OCI-LY1 (cell line): ENCODE data around the gene HYAL3.

Experiments
- H2AFZ ChIP-seq: fragments of 200-600 bp; sonication (generic), shearing (Covaris generic); 2 replicates; pipeline ENCODE4 v1.6.0; 2014; ENCODE audit warnings: antibody characterized with exemption, mild to moderate bottlenecking, low read length
- H3F3A ChIP-seq: fragments of 200-600 bp; sonication (generic), shearing (Covaris generic); 2 replicates; pipeline ENCODE4 v1.6.0; 2014; ENCODE audit warnings: mild to moderate bottlenecking, antibody characterized with exemption, low read length, moderate library complexity; ENCODE audit not compliant: insufficient read depth
- H3K27ac ChIP-seq: fragments of 200-600 bp; sonication (generic); 2 replicates; pipeline ENCODE4 v1.5.1; 2014; ENCODE audit warnings: low read length, mixed run types, mild to moderate bottlenecking, low read depth; ENCODE audit not compliant: poor library complexity, severe bottlenecking
- H3K27me3 ChIP-seq: fragments of 200-600 bp; sonication (generic); 2 replicates; pipeline ENCODE4 v1.6.0; 2014; ENCODE audit warnings: antibody characterized with exemption, mild to moderate bottlenecking, low read length, moderate library complexity; ENCODE audit not compliant: insufficient read depth
- H3K36me3 ChIP-seq: fragments of 200-600 bp; sonication (generic); 2 replicates; pipeline ENCODE4 v1.6.1; 2014; ENCODE audit warnings: mild to moderate bottlenecking, antibody characterized with exemption, low read length, moderate library complexity, mixed read lengths; ENCODE audit not compliant: insufficient read depth
- H3K4me1 ChIP-seq: fragments of 200-600 bp; sonication (generic); 2 replicates; pipeline ENCODE4 v1.5.1; 2014; ENCODE audit warnings: mild to moderate bottlenecking, low read length, moderate library complexity; ENCODE audit not compliant: insufficient read depth, severe bottlenecking
- H3K4me2 ChIP-seq: fragments of 200-600 bp; sonication (generic), shearing (Covaris generic); 2 replicates; pipeline ENCODE4 v1.6.1; 2014; ENCODE audit warnings: low read length
- H3K4me3 ChIP-seq: fragments of 200-600 bp; sonication (generic); 2 replicates; pipeline ENCODE4 v1.5.1; 2014; ENCODE audit warnings: low read length, low read depth, mild to moderate bottlenecking, mixed read lengths; ENCODE audit not compliant: poor library complexity, severe bottlenecking
- H3K79me2 ChIP-seq: fragments of 200-600 bp; shearing (Covaris generic); 2 replicates; pipeline ENCODE4 v1.6.1; 2016; ENCODE audit warnings: mixed run types, low read length, mixed read lengths; ENCODE audit not compliant: insufficient read depth
- H3K9ac ChIP-seq: fragments of 200-600 bp; sonication (generic), shearing (Covaris generic); 2 replicates; pipeline ENCODE4 v1.6.1; 2014; ENCODE audit warnings: mild to moderate bottlenecking, low read length, mixed read lengths
- H3K9me2 ChIP-seq: fragments of 200-600 bp; sonication (generic), shearing (Covaris generic); 2 replicates; pipeline ENCODE4 v1.6.1; 2014; ENCODE audit warnings: low read depth, mild to moderate bottlenecking, low read length, mixed read lengths
- H3K9me3 ChIP-seq: fragments of 200-600 bp; shearing (Covaris generic); 2 replicates; pipeline ENCODE4 v1.6.1; 2014; ENCODE audit warnings: low read length, mixed read lengths
- H4K20me1 ChIP-seq: fragments of 200-600 bp; sonication (generic), shearing (Covaris generic); 2 replicates; pipeline ENCODE4 v1.6.0; 2016; ENCODE audit warnings: mild to moderate bottlenecking, low read length; ENCODE audit not compliant: insufficient read depth
- CTCF ChIP-seq: fragments of 200-600 bp; sonication (generic), shearing (Covaris generic); IDR thresholded peaks from 2 replicates; pipeline ENCODE4 v1.5.1; 2017; ENCODE audit warnings: mild to moderate bottlenecking, antibody characterized with exemption, low read length, moderate library complexity, mixed read lengths
- EZH2 ChIP-seq: fragments of 200-600 bp; sonication (generic), shearing (Covaris generic); IDR thresholded peaks from 2 replicates; pipeline ENCODE4 v1.8.0; 2017; ENCODE audit warnings: borderline replicate concordance, mixed run types, mild to moderate bottlenecking, antibody characterized with exemption, low read length, moderate library complexity, mixed read lengths

The HYAL3 gene

GRCh38 chr3:50276762-50277101, 22.5 kb downstream of the HYAL3 start:
- peaks cover 6% of the 10 kb centered on the region for H3K4me1 ChIP-seq
- TF ChIP-seq EZH2 (no peak), CTCF (no peak)
- H3K4me2 ChIP-seq, result no peak overlapping the region
- H4K20me1 ChIP-seq, result no peaks in the 10 kb centered on the region
- H3K27me3 ChIP-seq, result no peaks in the 10 kb centered on the region
- no peaks in the 10 kb centered on the region for H3K9me2 ChIP-seq
- H3K9ac ChIP-seq, result no peak overlapping the region
- H3F3A ChIP-seq, result no peaks in the 10 kb centered on the region
- no peaks in the 10 kb centered on the region for H3K9me3 ChIP-seq
- no peaks in the 10 kb centered on the region for H3K79me2 ChIP-seq
- H3K27ac ChIP-seq, result no peak overlapping the region
- no peak overlapping the region for H3K4me3 ChIP-seq
- H3K36me3 ChIP-seq, result no peaks in the 10 kb centered on the region
- no peak overlapping the region for H2AFZ ChIP-seq

- H4K20me1 ChIP-seq, result no peaks in the 10 kb centered on the region
- H3K36me3 ChIP-seq, result no peaks in the 10 kb centered on the region
- no peak overlapping the region for H3K9ac ChIP-seq
- no peak overlapping the region for H3K27ac ChIP-seq
- no peaks in the 10 kb centered on the region for H3K79me2 ChIP-seq
- H3F3A ChIP-seq, result no peaks in the 10 kb centered on the region
- no peak overlapping the region for H3K4me3 ChIP-seq
- peaks cover 6% of the 10 kb centered on the region for H3K4me1 ChIP-seq
- TF ChIP-seq CTCF, result no peak
- no peak for TF ChIP-seq EZH2
- H2AFZ ChIP-seq, result no peak overlapping the region
- H3K27me3 ChIP-seq, result no peaks in the 10 kb centered on the region
- no peaks in the 10 kb centered on the region for H3K9me2 ChIP-seq
- no peaks in the 10 kb centered on the region for H3K9me3 ChIP-seq
- H3K4me2 ChIP-seq, result no peak overlapping the region
Measured at GRCh38 chr3:50275996-50276761, 23.0 kb downstream of the HYAL3 start.

GRCh38 chr3:50275141-50275995, 23.8 kb downstream of the HYAL3 start:
- Histone ChIP-seq H3F3A (no peaks in the 10 kb centered on the region), H2AFZ (no peak overlapping the region), H3K79me2 (no peaks in the 10 kb centered on the region), H3K9ac (no peak overlapping the region), H3K27ac (no peak overlapping the region), H3K4me2 (no peak overlapping the region; the same call in 1 of the 2 replicates), H3K27me3 (no peaks in the 10 kb centered on the region), H3K9me3 (no peaks in the 10 kb centered on the region), H3K36me3 (no peaks in the 10 kb centered on the region), H3K9me2 (no peaks in the 10 kb centered on the region), H3K4me3 (no peak overlapping the region), H4K20me1 (no peaks in the 10 kb centered on the region), H3K4me1 (peaks cover 6% of the 10 kb centered on the region)
- no peak for TF ChIP-seq EZH2
- TF ChIP-seq CTCF, result no peak
